Neural crest cell (in vitro differentiated cells): Measurements from ENCODE around the gene USH1G. TPM values are rescaled to one million over a fixed set of nuclear protein-coding genes. Genes with fewer than 3 reads are reported as not detected.

ENCODE experiments used
- DNase-seq: peaks from one replicate; pipeline ENCODE4 v3.0.0; 2021; ENCODE audit warnings: low read depth, mixed read lengths, low spot score
- H3K27ac Mint-ChIP-seq: one replicate; pipeline ENCODE4 v1.8.0; 2021; ENCODE audit warnings: mild to moderate bottlenecking, mixed read lengths; ENCODE audit not compliant: unreplicated experiment
- H3K27me3 Mint-ChIP-seq: 2 replicates; pipeline ENCODE4 v1.8.0; 2021; ENCODE audit warnings: low read depth, mild to moderate bottlenecking, mixed read lengths
- H3K36me3 Mint-ChIP-seq: 2 replicates; pipeline ENCODE4 v1.8.0; 2021; ENCODE audit warnings: low read depth, mild to moderate bottlenecking, mixed read lengths
- H3K4me1 Mint-ChIP-seq: 2 replicates; pipeline ENCODE4 v1.8.0; 2021; ENCODE audit warnings: mixed read lengths
- H3K4me3 Mint-ChIP-seq: one replicate; pipeline ENCODE4 v1.8.0; 2021; ENCODE audit warnings: mild to moderate bottlenecking, mixed read lengths
- H3K9me3 Mint-ChIP-seq: 2 replicates; pipeline ENCODE4 v1.8.0; 2021; ENCODE audit warnings: mixed read lengths
- total RNA-seq: library from RNA; stranded (reverse); gene quantifications from 2 replicates; pipeline ENCODE4 v1.2.1, GENCODE V29; 2021
- TF ChIP-seq, protein P1 (sequence below): fragments of 200-600 bp; sonication (generic); conservative IDR thresholded peaks from 2 replicates; pipeline ENCODE4 v1.5.0; 2021; ENCODE audit warnings: antibody characterized with exemption, mild to moderate bottlenecking

USH1G gene
- total RNA-seq, 1 donor from 2014 or later: not detected

GRCh38 chr17:74935048-74935447 lies 12.0 kb upstream of the USH1G start:
- H3K27me3 Mint-ChIP-seq: peaks cover 96% of the 10 kb centered on the region
- TF ChIP-seq, protein P1, sequence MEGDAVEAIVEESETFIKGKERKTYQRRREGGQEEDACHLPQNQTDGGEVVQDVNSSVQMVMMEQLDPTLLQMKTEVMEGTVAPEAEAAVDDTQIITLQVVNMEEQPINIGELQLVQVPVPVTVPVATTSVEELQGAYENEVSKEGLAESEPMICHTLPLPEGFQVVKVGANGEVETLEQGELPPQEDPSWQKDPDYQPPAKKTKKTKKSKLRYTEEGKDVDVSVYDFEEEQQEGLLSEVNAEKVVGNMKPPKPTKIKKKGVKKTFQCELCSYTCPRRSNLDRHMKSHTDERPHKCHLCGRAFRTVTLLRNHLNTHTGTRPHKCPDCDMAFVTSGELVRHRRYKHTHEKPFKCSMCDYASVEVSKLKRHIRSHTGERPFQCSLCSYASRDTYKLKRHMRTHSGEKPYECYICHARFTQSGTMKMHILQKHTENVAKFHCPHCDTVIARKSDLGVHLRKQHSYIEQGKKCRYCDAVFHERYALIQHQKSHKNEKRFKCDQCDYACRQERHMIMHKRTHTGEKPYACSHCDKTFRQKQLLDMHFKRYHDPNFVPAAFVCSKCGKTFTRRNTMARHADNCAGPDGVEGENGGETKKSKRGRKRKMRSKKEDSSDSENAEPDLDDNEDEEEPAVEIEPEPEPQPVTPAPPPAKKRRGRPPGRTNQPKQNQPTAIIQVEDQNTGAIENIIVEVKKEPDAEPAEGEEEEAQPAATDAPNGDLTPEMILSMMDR: no peak

DNA sequence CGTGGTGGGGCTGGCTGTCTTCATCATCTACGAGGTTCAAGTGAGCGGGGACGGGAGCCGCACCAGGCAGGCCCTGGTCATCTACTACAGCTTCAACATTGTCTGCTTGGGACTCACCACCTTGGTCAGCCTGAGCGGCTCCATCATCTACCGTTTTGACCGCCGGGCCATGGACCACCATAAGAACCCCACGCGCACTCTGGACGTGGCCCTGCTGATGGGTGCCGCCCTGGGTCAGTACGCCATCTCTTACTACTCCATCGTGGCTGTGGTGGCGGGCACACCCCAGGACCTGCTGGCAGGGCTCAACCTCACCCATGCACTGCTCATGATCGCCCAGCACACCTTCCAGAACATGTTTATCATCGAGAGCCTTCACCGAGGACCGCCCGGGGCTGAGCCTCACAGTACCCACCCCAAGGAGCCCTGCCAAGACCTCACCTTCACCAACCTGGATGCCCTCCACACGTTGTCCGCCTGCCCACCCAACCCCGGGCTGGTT lies 7.5 kb upstream of the USH1G start:
- peaks cover 94% of the 10 kb centered on the region for H3K27me3 Mint-ChIP-seq
- H3K4me1 Mint-ChIP-seq: no peaks in the 10 kb centered on the region
- H3K36me3 Mint-ChIP-seq: no peaks in the 10 kb centered on the region
- DNase-seq: no peak
- no peak overlapping the region for H3K27ac Mint-ChIP-seq
- H3K4me3 Mint-ChIP-seq: no peak overlapping the region
- TF ChIP-seq, protein P1: no peak
- H3K9me3 Mint-ChIP-seq: no peaks in the 10 kb centered on the region

More at GRCh38 chr17:74935048-74935447, 12.0 kb upstream of the USH1G start:
- no peak overlapping the region for H3K27ac Mint-ChIP-seq
- no peaks in the 10 kb centered on the region for H3K9me3 Mint-ChIP-seq
- H3K4me3 Mint-ChIP-seq: no peak overlapping the region
- no peaks in the 10 kb centered on the region for H3K36me3 Mint-ChIP-seq
- no peaks in the 10 kb centered on the region for H3K4me1 Mint-ChIP-seq
- DNase-seq: no peak

- no peaks in the 10 kb centered on the region for H3K36me3 Mint-ChIP-seq
- no peak overlapping the region for H3K4me3 Mint-ChIP-seq
- H3K4me1 Mint-ChIP-seq: no peaks in the 10 kb centered on the region
- no peaks in the 10 kb centered on the region for H3K9me3 Mint-ChIP-seq
- H3K27me3 Mint-ChIP-seq: peaks cover 95% of the 10 kb centered on the region
- no peak overlapping the region for H3K27ac Mint-ChIP-seq
- DNase-seq: no peak
- TF ChIP-seq, protein P1: no peak
These were observed 5.7 kb upstream of the USH1G start for GRCh38 chr17:74928786-74929185.

DNA sequence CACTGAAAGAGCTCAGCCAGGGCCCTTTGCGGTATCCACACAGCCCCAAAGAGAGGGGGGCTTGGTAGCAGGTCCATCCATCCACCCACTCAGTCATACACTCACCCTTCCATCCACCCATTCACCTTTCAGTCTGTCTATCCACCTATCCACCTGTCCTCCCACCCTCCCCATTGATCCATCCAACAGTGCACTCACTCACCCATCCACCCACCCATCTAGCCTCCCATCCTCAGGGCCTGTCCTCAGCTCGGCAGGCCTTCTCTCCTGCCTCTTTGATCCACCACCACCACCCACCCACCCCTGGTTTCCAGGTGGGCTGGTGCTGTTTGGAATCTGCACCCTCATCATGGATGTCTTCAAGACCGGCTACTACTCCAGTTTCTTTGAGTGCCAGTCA lies 2.2 kb upstream of the USH1G start:
- no peaks in the 10 kb centered on the region for H3K4me1 Mint-ChIP-seq
- H3K36me3 Mint-ChIP-seq: no peaks in the 10 kb centered on the region
- H3K27me3 Mint-ChIP-seq: peaks cover 82% of the 10 kb centered on the region
- no peaks in the 10 kb centered on the region for H3K9me3 Mint-ChIP-seq
- no peak for DNase-seq
- no peak overlapping the region for H3K4me3 Mint-ChIP-seq
- TF ChIP-seq, protein P1: no peak
- H3K27ac Mint-ChIP-seq: no peak overlapping the region

GRCh38 chr17:74924250-74924948 lies 1.3 kb upstream of the USH1G start, which contains the start of gene OTOP2:
TSS of gene OTOP2 (plus strand) at chr17:74924273. CDS start at chr17:74924633, 360 bp downstream.
- peaks cover 78% of the 10 kb centered on the region for H3K27me3 Mint-ChIP-seq
- TF ChIP-seq, protein P1: no peak
- H3K4me1 Mint-ChIP-seq: no peaks in the 10 kb centered on the region
- no peaks in the 10 kb centered on the region for H3K36me3 Mint-ChIP-seq
- no peak for DNase-seq
- H3K27ac Mint-ChIP-seq: no peak within 1 kb of the TSS
- no peaks in the 10 kb centered on the region for H3K9me3 Mint-ChIP-seq
- no peak within 1 kb of the TSS for H3K4me3 Mint-ChIP-seq
